HepG2 (cell line): ENCODE measurements around the gene ADGRG4. TPM values are rescaled to one million over a fixed set of nuclear protein-coding genes. Genes with fewer than 3 reads are reported as not detected.

Experiments
- ATAC-seq: fragments of 200-7000 bp; cut with Tn5 transposase; 3 replicates; pipeline ENCODE4 v1.9.1; 2020; ENCODE audit warnings: mild to moderate bottlenecking, moderate library complexity
- BruUV-seq: library from RNA; stranded (reverse); fragments of 400-500 nt; replicated peaks from 2 replicates; lab custom pipeline; 2021; lab: Mats Ljungman, UMichigan
- CTCF ChIA-PET: fragments of 300-600 bp; formaldehyde crosslinking; extraction: SDS; loops from one replicate; lab custom pipeline; 2021; ENCODE audit warnings: low total read pairs, inconsistent platforms, low intra/inter-chr PET ratio; lab: Yijun Ruan, JAX
- POLR2A ChIA-PET: fragments of 350-600 bp; sonication (Branson Sonifier 250); formaldehyde crosslinking; loops from one replicate; lab custom pipeline; 2020; ENCODE audit warnings: antibody characterized with exemption, inconsistent platforms; lab: Yijun Ruan, JAX
- DNase-seq: peaks from one replicate; pipeline ENCODE4 v3.0.0-alpha.2; 2015; ENCODE audit warnings: low spot score
- FAIRE-seq: peaks from 3 replicates; lab custom pipeline; 2011; peaks lifted over from hg19 to GRCh38; lab: Jason Lieb, UNC
- H2AFZ ChIP-seq: one replicate; pipeline ENCODE4 v1.6.1; 2011; ENCODE audit warnings: low read length, inconsistent platforms
- H3K27ac ChIP-seq: fragments of 300-600 bp; 3 replicates; pipeline ENCODE4 v1.8.0; 2011; ENCODE audit warnings: mixed run types, mild to moderate bottlenecking, mixed read lengths, low read length, inconsistent platforms; ENCODE audit not compliant: insufficient read depth; ENCODE audit errors: extremely low read length
- H3K27me3 ChIP-seq, 2 experiments: fragments of 200-600 bp in 1 of 2; 2 replicates in 1 of 2; 3 replicates in 1 of 2; pipeline versions ENCODE4 v1.6.0 to v1.8.0; 2011; ENCODE audit warnings: low read length in 2 of 2, mild to moderate bottlenecking in 2 of 2, moderate library complexity in 2 of 2, inconsistent platforms in 1 of 2; ENCODE audit not compliant: insufficient read depth in 2 of 2, control insufficient read depth in 1 of 2
- H3K36me3 ChIP-seq, 2 experiments: fragments of 200-600 bp in 1 of 2; replicated peaks in 1 of 2; 2 replicates in 1 of 2; 3 replicates in 1 of 2; pipeline versions ENCODE4 v1.5.1 to v1.8.0; 2011; ENCODE audit warnings: low read length in 2 of 2, inconsistent platforms in 1 of 2; ENCODE audit not compliant: insufficient read depth in 2 of 2, control insufficient read depth in 1 of 2
- H3K4me1 ChIP-seq: 2 replicates; pipeline ENCODE4 v1.5.1; 2012; ENCODE audit warnings: low read length, inconsistent platforms; ENCODE audit not compliant: insufficient read depth
- H3K4me2 ChIP-seq: 2 replicates; pipeline ENCODE4 v1.6.0; 2011; ENCODE audit warnings: low read depth, low read length, inconsistent platforms
- H3K4me3 ChIP-seq, 3 experiments: fragments of 200-600 bp in 1 of 3; sonication (generic), shearing (Covaris generic) in 1 of 3; replicated peaks in 1 of 3; 2 replicates each; pipeline ENCODE4 v1.5.1; 2011 to 2016; ENCODE audit warnings: low read length in 3 of 3, inconsistent platforms in 2 of 3, low read depth in 2 of 3, mild to moderate bottlenecking in 2 of 3, control low read depth in 1 of 3, mixed read lengths in 1 of 3; ENCODE audit not compliant: insufficient read depth in 1 of 3
- H3K79me2 ChIP-seq: one replicate; pipeline ENCODE4 v1.6.1; 2011; ENCODE audit warnings: low read length, inconsistent platforms; ENCODE audit not compliant: insufficient read depth
- H3K9ac ChIP-seq: 2 replicates; pipeline ENCODE4 v1.6.0; 2011; ENCODE audit warnings: mild to moderate bottlenecking, low read depth, low read length, inconsistent platforms; ENCODE audit not compliant: insufficient read depth
- H3K9me3 ChIP-seq: 2 replicates; pipeline ENCODE4 v1.5.1; 2012; ENCODE audit warnings: mild to moderate bottlenecking, low read length
- H4K20me1 ChIP-seq: 2 replicates; pipeline ENCODE4 v1.6.0; 2011; ENCODE audit warnings: inconsistent platforms, mild to moderate bottlenecking, low read length, moderate library complexity; ENCODE audit not compliant: insufficient read depth
- AKNA ChIP-seq: sonication (generic); formaldehyde crosslinking; IDR thresholded peaks from 2 replicates; pipeline ENCODE4 v1.4.0; 2020; ENCODE audit warnings: missing genetic modification reagents, borderline replicate concordance
- CENPT ChIP-seq: sonication (generic); formaldehyde crosslinking; IDR thresholded peaks from 2 replicates; pipeline ENCODE4 v1.8.0; 2022; ENCODE audit warnings: low read depth, mild to moderate bottlenecking, moderate library complexity, missing genetic modification reagents
- JARID2 ChIP-seq: sonication (generic); formaldehyde crosslinking; IDR thresholded peaks from 2 replicates; pipeline ENCODE4 v1.8.1; 2023; ENCODE audit warnings: missing genetic modification reagents, inconsistent platforms; ENCODE audit not compliant: insufficient replicate concordance
- NFE2L1 ChIP-seq: sonication (generic); formaldehyde crosslinking; IDR thresholded peaks from 2 replicates; pipeline ENCODE4 v1.4.0; 2020; ENCODE audit warnings: missing genetic modification reagents, mild to moderate bottlenecking, borderline replicate concordance
- NFRKB ChIP-seq: fragments of 450-650 bp; IDR thresholded peaks from 2 replicates; pipeline ENCODE4 v1.6.1; 2017
- PHF8 ChIP-seq: sonication (generic); formaldehyde crosslinking; IDR thresholded peaks from 2 replicates; pipeline ENCODE4 v1.5.0; 2020; ENCODE audit warnings: missing genetic modification reagents
- PPARG ChIP-seq: conservative IDR thresholded peaks from 2 replicates; pipeline ENCODE4 v1.6.1; 2016; ENCODE audit warnings: missing biosample characterization, missing genetic modification reagents
- SPEN ChIP-seq: sonication (generic); formaldehyde crosslinking; IDR thresholded peaks from 2 replicates; pipeline ENCODE4 v1.5.1; 2020; ENCODE audit warnings: low read depth, mild to moderate bottlenecking, missing genetic modification reagents
- SRSF1 ChIP-seq: fragments of 200-400 bp; formaldehyde crosslinking; optimal IDR thresholded peaks from 2 replicates; pipeline ENCODE3; 2017; ENCODE audit warnings: mild to moderate bottlenecking, low read depth, low read length, moderate library complexity
- TP53 ChIP-seq: sonication (generic); formaldehyde crosslinking; conservative IDR thresholded peaks from 2 replicates; pipeline ENCODE4 v1.4.0; 2020; ENCODE audit warnings: missing genetic modification reagents
- ZNF143 ChIP-seq: sonication (generic); formaldehyde crosslinking; IDR thresholded peaks from 2 replicates; pipeline ENCODE4 v1.4.0; 2020; ENCODE audit warnings: missing genetic modification reagents
- ZNF274 ChIP-seq: sonication (generic); formaldehyde crosslinking; IDR thresholded peaks from 2 replicates; pipeline ENCODE4 v1.5.1; 2020; ENCODE audit warnings: mild to moderate bottlenecking, missing genetic modification reagents
- ZNF484 ChIP-seq: sonication (generic); formaldehyde crosslinking; IDR thresholded peaks from 2 replicates; pipeline ENCODE4 v1.5.1; 2020; ENCODE audit warnings: mild to moderate bottlenecking, low read depth, missing genetic modification reagents, borderline replicate concordance
- ZSCAN20 ChIP-seq: sonication (generic); formaldehyde crosslinking; IDR thresholded peaks from 2 replicates; pipeline ENCODE4 v1.4.0; 2020; ENCODE audit warnings: missing genetic modification reagents, mild to moderate bottlenecking, borderline replicate concordance
- ZSCAN5A ChIP-seq: sonication (generic); formaldehyde crosslinking; IDR thresholded peaks from 2 replicates; pipeline ENCODE4 v1.8.0; 2022; ENCODE audit warnings: mild to moderate bottlenecking, missing genetic modification reagents, borderline replicate concordance
- WGBS: methylation state at CpG from one replicate; pipeline ENCODE4 v1.1.6; 2017; ENCODE audit warnings: low lambda C conversion rate; 5-methylcytosine and 5-hydroxymethylcytosine counted together
- in situ Hi-C: cut with HindIII; loops from 2 replicates; pipeline ENCODE4 v1.10.0; 2017; ENCODE audit warnings: low pct_unique_long_range_greater_than_20kb; ENCODE audit not compliant: extremely low pct_ligation_motif_present
- intact Hi-C: fragments of 100-400 bp; cut with micrococcal nuclease; formaldehyde crosslinking; loops from one replicate; pipeline ENCODE4 v1.10.0; 2022; ENCODE audit not compliant: unreplicated experiment
- polyA plus RNA-seq, 8 experiments: library from polyadenylated mRNA; depleted of rRNA in 3 of 8; stranded (reverse) in 7 of 8; unstranded in 1 of 8; fragments of >200 nt; fragmentation: Illumina TruSeq in 4 of 8; extraction: Trizol in 4 of 8; gene quantifications; 2 replicates each; pipeline versions ENCODE4 v1.2.1 to v1.2.3, GENCODE V29; 2011 to 2016; ENCODE audit warnings: low read depth in 4 of 8, missing spikeins in 1 of 8, mixed read lengths in 1 of 8; ENCODE audit not compliant: insufficient read depth in 1 of 8
- total RNA-seq, 5 experiments: library from RNA; depleted of rRNA; stranded (reverse); fragments of >200 nt; fragmentation: Illumina TruSeq; extraction: Trizol; gene quantifications; 2 replicates each; pipeline ENCODE4 v1.2.3, GENCODE V29; 2016; ENCODE audit warnings: low read depth in 1 of 5

Gene ADGRG4
- total and polyA plus RNA-seq, 2 of the 13 experiments (the other 11 are each of a cell fraction or from before 2014, with no cell fraction given), result not detected

GRCh38 chrX:136295380-136295779 is 5.4 kb upstream of the ADGRG4 start:
- ChIA-PET POLR2A (no interaction called here), CTCF (no interaction called here)

GRCh38 chrX:136303041-136303440 is 2.3 kb downstream of the ADGRG4 start:
- BruUV-seq, result no TSS peak
- FAIRE-seq, result no peak

More at GRCh38 chrX:136295380-136295779, 5.4 kb upstream of the ADGRG4 start:
- DNase-seq (no peak), ATAC-seq (no peak), FAIRE-seq (no peak)
- H3K4me3 ChIP-seq, result no peak overlapping the region
- no peaks in the 10 kb centered on the region for H3K4me1 ChIP-seq
- H3K9me3 ChIP-seq, result no peaks in the 10 kb centered on the region
- no peaks in the 10 kb centered on the region for H4K20me1 ChIP-seq
- H3K9ac ChIP-seq, result no peak overlapping the region
- no peaks in the 10 kb centered on the region; a peak in 1 of 5 replicates for H3K27me3 ChIP-seq
- WGBS, result 22% methylated on average over 8 of the region's 8 CpGs
- H3K36me3 ChIP-seq, result no peaks in the 10 kb centered on the region
- intact Hi-C loops (no loop called here), in situ Hi-C loops (no loop called here)
- H3K4me2 ChIP-seq, result no peak overlapping the region
- BruUV-seq, result no TSS peak
- H3K79me2 ChIP-seq, result no peaks in the 10 kb centered on the region
- TF ChIP-seq ZNF274 (CRISPR knock-in tag), result no peak
- no peak for TF ChIP-seq SPEN (CRISPR knock-in tag)
- TF ChIP-seq NFRKB, result no peak
- TF ChIP-seq TP53 (CRISPR knock-in tag), result no peak
- TF ChIP-seq ZSCAN20 (CRISPR knock-in tag), result no peak
- TF ChIP-seq JARID2 (CRISPR knock-in tag), result no peak
- H3K27ac ChIP-seq, result no peak overlapping the region
- no peak overlapping the region for H2AFZ ChIP-seq

More at GRCh38 chrX:136303041-136303440, 2.3 kb downstream of the ADGRG4 start:
- H3K4me3 ChIP-seq, result no peak overlapping the region
- no peaks in the 10 kb centered on the region for H3K4me1 ChIP-seq
- H3K4me2 ChIP-seq, result no peak overlapping the region
- TF ChIP-seq SRSF1, result no peak
- TF ChIP-seq NFE2L1 (CRISPR knock-in tag), result no peak
- TF ChIP-seq PHF8 (CRISPR knock-in tag), result no peak
- TF ChIP-seq ZNF143 (CRISPR knock-in tag), result no peak
- no peak for TF ChIP-seq CENPT (CRISPR knock-in tag)
- TF ChIP-seq AKNA, result no peak
- no peak for TF ChIP-seq ZSCAN5A (CRISPR knock-in tag)
- TF ChIP-seq ZNF484 (CRISPR knock-in tag), result no peak
- no peak for TF ChIP-seq PPARG (CRISPR knock-in tag)
- ChIA-PET POLR2A (no interaction called here), CTCF (no interaction called here)
- no peaks in the 10 kb centered on the region for H3K36me3 ChIP-seq
- 0% methylated on average over 3 of the region's 3 CpGs for WGBS
- H3K9ac ChIP-seq, result no peak overlapping the region
- no peak overlapping the region for H3K27ac ChIP-seq
- no peak for DNase-seq
- no peak overlapping the region for H2AFZ ChIP-seq
- no peaks in the 10 kb centered on the region for H3K27me3 ChIP-seq
- ATAC-seq, result no peak
- H3K79me2 ChIP-seq, result no peaks in the 10 kb centered on the region
- H4K20me1 ChIP-seq, result no peaks in the 10 kb centered on the region
- no peaks in the 10 kb centered on the region for H3K9me3 ChIP-seq
- in situ Hi-C loops, result no loop called here
- intact Hi-C loops, result no loop called here
